ENCODE data around the gene AARS2.
A peak's percentile ranks its signal among the peaks of the same experiment; 100 is the strongest.

AARS2 gene

DNA sequence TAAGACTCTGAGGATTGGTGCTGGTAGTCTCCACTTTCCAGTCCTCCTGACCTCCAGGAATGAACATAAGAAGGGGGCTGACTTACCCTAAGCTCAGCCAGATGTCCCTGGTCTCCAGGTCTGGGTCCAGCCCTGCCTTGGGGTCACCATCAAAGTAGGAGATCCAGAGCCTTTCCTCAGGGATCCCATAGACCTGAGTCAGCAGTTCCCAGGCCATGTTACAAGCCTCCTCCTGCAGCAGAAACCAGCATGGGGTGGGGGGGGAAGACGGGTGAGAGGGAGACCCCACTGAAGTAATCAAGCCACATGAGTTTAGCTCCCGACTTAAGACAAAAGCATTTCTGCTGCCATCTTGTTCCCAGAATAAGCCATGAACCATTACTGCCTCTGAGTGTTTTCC, 1.8 kb downstream of the AARS2 start:
- Histone ChIP-seq H2AFZ (ENCODE audit: low read length) (no peak overlapping the region), H3K4me3 (ENCODE audit: low read length in 2 of 2) (peak overlapping the region in 1 of 2 donors; percentile 1), H3K4ac (ENCODE audit: low read length) (no peak overlapping the region), H3K14ac (ENCODE audit: low read length) (no peak overlapping the region), H2BK15ac (ENCODE audit: low read length) (no peak overlapping the region), H3K4me1 (ENCODE audit: control insufficient read depth in 2 of 2, insufficient read depth in 1 of 2, low read depth in 1 of 2, low read length in 2 of 2) (peaks cover 4 to 5% of the 10 kb centered on the region in 2 donors), H3K23ac (ENCODE audit: low read depth, low read length, poor library complexity) (no peak overlapping the region), H3K9me3 (replicated peaks in 1 of 2; ENCODE audit: control insufficient read depth in 2 of 2, insufficient read depth in 1 of 2, low read depth in 1 of 2, low read length in 2 of 2) (no peaks in the 10 kb centered on the region), H3K27me3 (ENCODE audit: control insufficient read depth in 3 of 3, insufficient read depth in 3 of 3, low read depth in 1 of 3, low read length in 3 of 3) (peaks cover 0 to 8% (median 0%) of the 10 kb centered on the region in 3 experiments), H3K27ac (replicated peaks; ENCODE audit: low read length) (no peak overlapping the region), H2BK12ac (ENCODE audit: low read length) (no peak overlapping the region), H3K36me3 (replicated peaks in 1 of 2; ENCODE audit: control insufficient read depth in 2 of 2, insufficient read depth in 2 of 2, low read length in 2 of 2) (peaks cover 44 to 57% of the 10 kb centered on the region in 2 donors), H2BK120ac (ENCODE audit: low read depth, low read length) (no peak overlapping the region), H4K8ac (ENCODE audit: low read depth, low read length) (no peak overlapping the region), H2AK5ac (ENCODE audit: low read depth, low read length) (no peak overlapping the region), H3K18ac (ENCODE audit: low read length) (no peak overlapping the region), H4K91ac (ENCODE audit: low read depth, low read length, poor library complexity) (no peak overlapping the region), H2BK5ac (ENCODE audit: low read length) (no peak overlapping the region), H3K9ac (ENCODE audit: low read depth, low read length, poor library complexity) (no peak overlapping the region), H3K79me1 (ENCODE audit: low read depth, low read length) (peaks cover 2% of the 10 kb centered on the region), H3K4me2 (ENCODE audit: insufficient read depth, low read length, poor library complexity, severe bottlenecking) (no peak overlapping the region)
- no peak for DNase-seq (ENCODE audit: low spot score)
- no CpG with 5 or more reads among the region's 2 CpGs for WGBS, 2 donors (ENCODE audit: extremely low coverage in 2 of 2, insufficient read length in 2 of 2, insufficient replicate concordance in 1 of 2)

DNA sequence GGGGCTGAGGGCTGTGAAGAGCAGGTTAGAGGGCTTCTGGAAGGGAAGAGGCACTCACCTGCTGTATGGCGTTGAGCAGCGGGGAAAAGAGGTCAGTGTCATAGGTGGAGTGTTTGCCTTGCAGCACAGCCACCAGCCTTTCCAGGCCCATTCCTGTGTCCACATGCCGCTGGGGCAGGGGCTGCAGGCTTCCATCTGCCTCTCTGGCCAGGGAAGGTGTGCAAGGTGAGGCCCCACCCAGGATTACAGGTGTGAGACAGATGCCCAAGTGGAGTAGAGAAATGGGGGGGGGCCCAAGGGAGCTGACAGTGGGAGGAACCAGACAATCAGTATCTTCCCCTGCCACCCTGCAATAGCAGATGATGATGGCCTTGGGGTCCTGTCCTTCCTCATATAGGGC, 2.9 kb downstream of the AARS2 start:
- H2AK5ac ChIP-seq (ENCODE audit: low read depth, low read length), result no peak overlapping the region
- no peaks in the 10 kb centered on the region for H3K9me3 ChIP-seq (replicated peaks in 1 of 2; ENCODE audit: control insufficient read depth in 2 of 2, insufficient read depth in 1 of 2, low read depth in 1 of 2, low read length in 2 of 2)
- H3K9ac ChIP-seq (ENCODE audit: low read depth, low read length, poor library complexity), result no peak overlapping the region
- no peak overlapping the region for H2BK12ac ChIP-seq (ENCODE audit: low read length)
- no peak overlapping the region for H3K23ac ChIP-seq (ENCODE audit: low read depth, low read length, poor library complexity)
- H2BK120ac ChIP-seq (ENCODE audit: low read depth, low read length), result no peak overlapping the region
- WGBS, 2 donors (ENCODE audit: extremely low coverage in 2 of 2, insufficient read length in 2 of 2, insufficient replicate concordance in 1 of 2), result no CpG with 5 or more reads among the region's 3 CpGs
- no peak overlapping the region for H2BK5ac ChIP-seq (ENCODE audit: low read length)
- DNase-seq (ENCODE audit: low spot score), result no peak
- H3K4me2 ChIP-seq (ENCODE audit: insufficient read depth, low read length, poor library complexity, severe bottlenecking), result no peak overlapping the region
- H4K8ac ChIP-seq (ENCODE audit: low read depth, low read length), result no peak overlapping the region
- no peak overlapping the region for H3K4me3 ChIP-seq (ENCODE audit: low read length in 2 of 2)
- H2AFZ ChIP-seq (ENCODE audit: low read length), result no peak overlapping the region
- H3K27ac ChIP-seq (replicated peaks; ENCODE audit: low read length), result no peak overlapping the region
- H4K91ac ChIP-seq (ENCODE audit: low read depth, low read length, poor library complexity), result no peak overlapping the region
- H3K36me3 ChIP-seq (replicated peaks in 1 of 2; ENCODE audit: control insufficient read depth in 2 of 2, insufficient read depth in 2 of 2, low read length in 2 of 2), result peaks cover 53 to 68% of the 10 kb centered on the region in 2 donors
- peaks cover 2% of the 10 kb centered on the region for H3K79me1 ChIP-seq (ENCODE audit: low read depth, low read length)
- H3K27me3 ChIP-seq (ENCODE audit: control insufficient read depth in 3 of 3, insufficient read depth in 3 of 3, low read depth in 1 of 3, low read length in 3 of 3), result no peaks in the 10 kb centered on the region
- H3K4me1 ChIP-seq (ENCODE audit: control insufficient read depth in 2 of 2, insufficient read depth in 1 of 2, low read depth in 1 of 2, low read length in 2 of 2), result peaks cover 4 to 5% of the 10 kb centered on the region in 2 donors
- no peak overlapping the region for H3K4ac ChIP-seq (ENCODE audit: low read length)
- H2BK15ac ChIP-seq (ENCODE audit: low read length), result no peak overlapping the region
- no peak overlapping the region for H3K14ac ChIP-seq (ENCODE audit: low read length)
- no peak overlapping the region for H3K18ac ChIP-seq (ENCODE audit: low read length)

DNA sequence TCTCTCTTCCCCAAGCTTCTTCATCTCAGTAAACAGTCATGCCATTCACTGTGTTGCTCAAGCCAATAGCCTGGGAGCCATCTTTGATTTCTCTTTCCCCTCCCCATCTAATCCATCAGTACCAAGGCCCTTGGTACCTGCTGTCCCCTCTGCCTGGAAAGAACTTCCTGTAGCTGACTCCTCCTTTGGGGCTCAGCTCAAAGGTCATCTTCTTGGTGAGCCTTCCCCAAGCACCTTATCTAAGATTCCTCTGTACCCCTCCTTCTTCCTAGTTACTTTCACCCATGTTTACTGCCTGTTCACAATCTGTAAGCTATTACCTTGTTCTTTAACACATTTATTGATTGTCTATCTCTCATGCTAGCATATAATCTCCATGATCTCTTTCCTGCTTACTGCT, 3.5 kb downstream of the AARS2 start:
- Histone ChIP-seq H2BK15ac (ENCODE audit: low read length) (no peak overlapping the region), H3K9me3 (replicated peaks in 1 of 2; ENCODE audit: control insufficient read depth in 2 of 2, insufficient read depth in 1 of 2, low read depth in 1 of 2, low read length in 2 of 2) (no peaks in the 10 kb centered on the region), H3K4ac (ENCODE audit: low read length) (no peak overlapping the region), H3K79me1 (ENCODE audit: low read depth, low read length) (peaks cover 2% of the 10 kb centered on the region), H3K27me3 (ENCODE audit: control insufficient read depth in 3 of 3, insufficient read depth in 3 of 3, low read depth in 1 of 3, low read length in 3 of 3) (no peaks in the 10 kb centered on the region), H2BK12ac (ENCODE audit: low read length) (no peak overlapping the region), H3K4me1 (ENCODE audit: control insufficient read depth in 2 of 2, insufficient read depth in 1 of 2, low read depth in 1 of 2, low read length in 2 of 2) (peaks cover 4 to 8% of the 10 kb centered on the region in 2 donors), H3K18ac (ENCODE audit: low read length) (no peak overlapping the region), H2AK5ac (ENCODE audit: low read depth, low read length) (no peak overlapping the region), H2AFZ (ENCODE audit: low read length) (no peak overlapping the region), H3K27ac (replicated peaks; ENCODE audit: low read length) (no peak overlapping the region), H2BK5ac (ENCODE audit: low read length) (no peak overlapping the region), H3K4me2 (ENCODE audit: insufficient read depth, low read length, poor library complexity, severe bottlenecking) (no peak overlapping the region), H3K36me3 (replicated peaks in 1 of 2; ENCODE audit: control insufficient read depth in 2 of 2, insufficient read depth in 2 of 2, low read length in 2 of 2) (peaks cover 57 to 74% of the 10 kb centered on the region in 2 donors), H2BK120ac (ENCODE audit: low read depth, low read length) (no peak overlapping the region), H3K9ac (ENCODE audit: low read depth, low read length, poor library complexity) (no peak overlapping the region), H3K23ac (ENCODE audit: low read depth, low read length, poor library complexity) (no peak overlapping the region), H4K8ac (ENCODE audit: low read depth, low read length) (no peak overlapping the region), H3K14ac (ENCODE audit: low read length) (no peak overlapping the region), H4K91ac (ENCODE audit: low read depth, low read length, poor library complexity) (no peak overlapping the region), H3K4me3 (ENCODE audit: low read length in 2 of 2) (no peak overlapping the region)
- no peak for DNase-seq (ENCODE audit: low spot score)

DNA sequence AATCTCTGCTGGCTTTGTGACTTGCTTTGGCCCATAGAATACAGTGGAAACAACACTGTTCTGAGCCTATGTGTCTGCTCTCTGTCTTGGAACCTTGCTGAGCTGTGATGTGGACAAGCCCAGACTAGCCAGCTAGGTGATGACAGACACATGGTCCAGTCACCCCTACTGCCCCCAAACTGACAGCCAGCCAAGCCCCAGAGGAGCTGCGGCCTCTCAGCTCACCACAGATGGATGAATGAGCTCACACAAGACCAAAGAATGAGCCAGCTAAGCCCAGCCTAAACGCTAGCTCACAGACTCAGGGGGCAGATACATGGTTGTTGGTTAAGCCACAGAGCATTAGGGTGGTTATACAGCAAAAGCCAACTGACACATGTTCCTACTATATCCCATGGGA, 4.1 kb downstream of the AARS2 start:
- H3K27ac ChIP-seq (replicated peaks; ENCODE audit: low read length), result no peak overlapping the region

More for the DNA sequence above, 4.1 kb downstream of the AARS2 start:
- Histone ChIP-seq H2AFZ (ENCODE audit: low read length) (no peak overlapping the region), H2BK15ac (ENCODE audit: low read length) (no peak overlapping the region), H2BK5ac (ENCODE audit: low read length) (peak overlapping the region; percentile 58), H4K8ac (ENCODE audit: low read depth, low read length) (no peak overlapping the region), H3K14ac (ENCODE audit: low read length) (no peak overlapping the region), H3K9ac (ENCODE audit: low read depth, low read length, poor library complexity) (no peak overlapping the region), H3K4me3 (ENCODE audit: low read length in 2 of 2) (no peak overlapping the region), H2BK120ac (ENCODE audit: low read depth, low read length) (no peak overlapping the region), H3K18ac (ENCODE audit: low read length) (no peak overlapping the region), H3K4me2 (ENCODE audit: insufficient read depth, low read length, poor library complexity, severe bottlenecking) (no peak overlapping the region), H2AK5ac (ENCODE audit: low read depth, low read length) (no peak overlapping the region), H3K27me3 (ENCODE audit: control insufficient read depth in 3 of 3, insufficient read depth in 3 of 3, low read depth in 1 of 3, low read length in 3 of 3) (no peaks in the 10 kb centered on the region), H3K9me3 (replicated peaks in 1 of 2; ENCODE audit: control insufficient read depth in 2 of 2, insufficient read depth in 1 of 2, low read depth in 1 of 2, low read length in 2 of 2) (no peaks in the 10 kb centered on the region), H3K23ac (ENCODE audit: low read depth, low read length, poor library complexity) (no peak overlapping the region), H2BK12ac (ENCODE audit: low read length) (no peak overlapping the region), H3K4ac (ENCODE audit: low read length) (no peak overlapping the region), H4K91ac (ENCODE audit: low read depth, low read length, poor library complexity) (no peak overlapping the region), H3K79me1 (ENCODE audit: low read depth, low read length) (peaks cover 6% of the 10 kb centered on the region), H3K4me1 (ENCODE audit: control insufficient read depth in 2 of 2, insufficient read depth in 1 of 2, low read depth in 1 of 2, low read length in 2 of 2) (peaks cover 4 to 8% of the 10 kb centered on the region in 2 donors), H3K36me3 (replicated peaks in 1 of 2; ENCODE audit: control insufficient read depth in 2 of 2, insufficient read depth in 2 of 2, low read length in 2 of 2) (peaks cover 63 to 80% of the 10 kb centered on the region in 2 donors)
- no peak for DNase-seq (ENCODE audit: low spot score)
- no CpG with 5 or more reads among the region's 2 CpGs for WGBS, 2 donors (ENCODE audit: extremely low coverage in 2 of 2, insufficient read length in 2 of 2, insufficient replicate concordance in 1 of 2)

Measured in neuronal stem cell (in vitro differentiated cells).